ENCODE results near the gene POLR1F. TPM values are rescaled to one million over a fixed set of nuclear protein-coding genes. Genes with fewer than 3 reads are reported as not detected.
"Not testable (repeated sequence)": the region's sequence is repeated elsewhere in the genome, so short reads cannot be mapped to it uniquely, and the experiment has no call there.

Gene POLR1F
- total and polyA plus RNA-seq, 2 experiments from 2014 or later = 14.4 to 17.2 TPM

DNA sequence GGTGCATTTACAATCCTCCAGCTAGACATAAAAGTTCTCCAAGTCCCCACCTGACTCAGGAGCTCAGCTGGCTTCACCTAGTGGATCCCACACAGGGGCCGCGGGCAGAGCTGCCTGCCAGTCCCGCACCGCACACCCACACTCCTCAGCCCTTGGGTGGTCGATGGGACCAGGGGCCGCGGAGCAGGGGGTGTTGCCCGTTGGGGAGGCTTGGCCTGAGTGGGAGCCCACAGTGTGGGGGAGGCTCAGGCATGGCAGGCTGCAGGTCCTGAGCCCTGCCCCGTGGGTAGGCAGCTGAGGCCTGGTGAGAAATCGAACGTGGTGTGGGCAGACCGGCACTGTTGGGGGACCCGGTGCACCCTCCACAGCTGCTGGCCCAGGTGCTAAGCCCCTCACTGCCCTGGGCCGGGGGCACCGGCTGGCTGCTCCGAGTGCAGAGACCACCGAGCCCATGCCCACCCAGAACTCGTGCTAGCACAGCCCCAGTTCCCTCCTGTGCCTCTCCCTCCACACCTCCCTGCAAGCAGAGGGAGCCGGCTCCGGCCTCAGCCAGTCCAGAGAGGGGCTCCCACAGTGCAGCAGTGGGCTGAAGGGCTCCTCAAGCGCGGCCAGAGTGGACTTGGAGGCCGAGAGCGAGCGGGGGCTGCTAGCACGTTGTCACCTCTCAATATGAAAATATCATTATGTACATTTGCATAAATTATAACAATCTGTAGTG is 16.6 kb downstream of the POLR1F start:
- Histone ChIP-seq H3K4me1 (ENCODE audit: insufficient read depth) (no peaks in the 10 kb centered on the region), H3K9me3 (ENCODE audit: low read depth) (no peaks in the 10 kb centered on the region), H3K36me3 (replicated peaks; ENCODE audit: insufficient read depth, low read depth) (no peaks in the 10 kb centered on the region), H3K27me3 (no peaks in the 10 kb centered on the region), H3K79me2 (no peaks in the 10 kb centered on the region), H4K20me1 (ENCODE audit: insufficient read depth, poor library complexity, severe bottlenecking) (no peaks in the 10 kb centered on the region), H3K9me2 (replicated peaks; ENCODE audit: insufficient read depth) (no peaks in the 10 kb centered on the region), H2AFZ (no peak overlapping the region), H3K27ac (no peak overlapping the region), H3K4me2 (no peak overlapping the region), H3K4me3 (no peak overlapping the region)
- no peak for DNase-seq (ENCODE audit: low spot score)
- WGBS (ENCODE audit: low lambda C conversion rate, missing lambda C conversion rate) = 95% methylated on average over 24 of the region's 26 CpGs
- no peak for TF ChIP-seq EZH2 (IDR thresholded peaks at IDR 0.05; ENCODE audit: borderline replicate concordance)
- TF ChIP-seq, protein P1, sequence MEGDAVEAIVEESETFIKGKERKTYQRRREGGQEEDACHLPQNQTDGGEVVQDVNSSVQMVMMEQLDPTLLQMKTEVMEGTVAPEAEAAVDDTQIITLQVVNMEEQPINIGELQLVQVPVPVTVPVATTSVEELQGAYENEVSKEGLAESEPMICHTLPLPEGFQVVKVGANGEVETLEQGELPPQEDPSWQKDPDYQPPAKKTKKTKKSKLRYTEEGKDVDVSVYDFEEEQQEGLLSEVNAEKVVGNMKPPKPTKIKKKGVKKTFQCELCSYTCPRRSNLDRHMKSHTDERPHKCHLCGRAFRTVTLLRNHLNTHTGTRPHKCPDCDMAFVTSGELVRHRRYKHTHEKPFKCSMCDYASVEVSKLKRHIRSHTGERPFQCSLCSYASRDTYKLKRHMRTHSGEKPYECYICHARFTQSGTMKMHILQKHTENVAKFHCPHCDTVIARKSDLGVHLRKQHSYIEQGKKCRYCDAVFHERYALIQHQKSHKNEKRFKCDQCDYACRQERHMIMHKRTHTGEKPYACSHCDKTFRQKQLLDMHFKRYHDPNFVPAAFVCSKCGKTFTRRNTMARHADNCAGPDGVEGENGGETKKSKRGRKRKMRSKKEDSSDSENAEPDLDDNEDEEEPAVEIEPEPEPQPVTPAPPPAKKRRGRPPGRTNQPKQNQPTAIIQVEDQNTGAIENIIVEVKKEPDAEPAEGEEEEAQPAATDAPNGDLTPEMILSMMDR (IDR thresholded peaks at IDR 0.05; ENCODE audit: poor library complexity) = no peak
- no peak for TF ChIP-seq EZH2phosphoT487 (IDR thresholded peaks at IDR 0.05; ENCODE audit: low read depth, severe bottlenecking, unreplicated experiment)

DNA sequence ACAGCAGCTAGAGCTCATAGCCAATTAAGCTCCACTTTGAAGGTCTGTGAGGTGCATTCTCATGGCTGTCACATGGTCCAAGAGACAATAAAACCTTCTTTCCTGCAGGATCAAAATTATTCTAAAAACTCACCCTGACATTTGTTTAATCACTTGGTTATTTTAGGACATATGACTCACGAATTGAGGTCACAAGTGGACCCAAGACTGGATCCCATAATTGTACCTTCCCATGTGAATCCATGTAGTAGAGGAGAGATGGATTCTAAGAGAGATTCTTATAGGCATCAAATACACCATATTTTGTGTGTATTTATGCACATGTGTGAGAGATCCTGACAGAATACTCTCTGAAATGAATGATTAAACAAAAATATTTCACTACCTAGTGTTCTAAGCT is 18.1 kb downstream of the POLR1F start:
- no peaks in the 10 kb centered on the region for H3K79me2 ChIP-seq
- H3K9me2 ChIP-seq (replicated peaks; ENCODE audit: insufficient read depth) = no peaks in the 10 kb centered on the region
- no peak overlapping the region for H2AFZ ChIP-seq
- no peak for DNase-seq (ENCODE audit: low spot score)
- TF ChIP-seq EZH2phosphoT487 (IDR thresholded peaks at IDR 0.05; ENCODE audit: low read depth, severe bottlenecking, unreplicated experiment) (no peak), EZH2 (IDR thresholded peaks at IDR 0.05; ENCODE audit: borderline replicate concordance) (no peak)
- TF ChIP-seq, protein P1 (IDR thresholded peaks at IDR 0.05; ENCODE audit: poor library complexity) = no peak
- H4K20me1 ChIP-seq (ENCODE audit: insufficient read depth, poor library complexity, severe bottlenecking) = no peaks in the 10 kb centered on the region
- no peaks in the 10 kb centered on the region for H3K27me3 ChIP-seq
- no peak overlapping the region for H3K4me2 ChIP-seq
- no peak overlapping the region for H3K27ac ChIP-seq
- H3K4me3 ChIP-seq = no peak overlapping the region
- 0% methylated on average over 1 of the region's 1 CpG for WGBS (ENCODE audit: low lambda C conversion rate, missing lambda C conversion rate)
- H3K36me3 ChIP-seq (replicated peaks; ENCODE audit: insufficient read depth, low read depth) = no peaks in the 10 kb centered on the region
- no peaks in the 10 kb centered on the region for H3K9me3 ChIP-seq (ENCODE audit: low read depth)
- no peaks in the 10 kb centered on the region for H3K4me1 ChIP-seq (ENCODE audit: insufficient read depth)

DNA sequence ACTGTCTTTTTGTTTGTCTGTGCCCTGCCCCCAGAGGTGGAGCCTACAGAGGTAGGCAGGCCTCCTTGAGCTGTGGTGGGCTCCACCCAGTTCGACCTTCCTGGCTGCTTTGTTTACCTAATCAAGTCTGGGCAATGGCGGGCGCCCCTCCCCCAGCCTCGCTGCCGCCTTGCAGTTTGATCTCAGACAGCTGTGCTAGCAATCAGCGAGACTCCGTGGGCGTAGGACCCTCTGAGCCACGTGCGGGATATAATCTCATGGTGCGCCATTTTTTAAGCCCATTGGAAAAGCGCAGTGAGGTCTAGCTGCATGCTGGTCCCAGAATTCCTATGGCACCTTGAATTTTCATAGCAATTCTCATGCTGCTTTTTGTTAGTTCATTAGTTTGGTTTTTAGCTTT is 19.7 kb downstream of the POLR1F start:
- H4K20me1 ChIP-seq (ENCODE audit: insufficient read depth, poor library complexity, severe bottlenecking); H2AFZ ChIP-seq; H3K27ac ChIP-seq; H3K27me3 ChIP-seq; H3K4me3 ChIP-seq; H3K9me2 ChIP-seq (replicated peaks; ENCODE audit: insufficient read depth); H3K36me3 ChIP-seq (replicated peaks; ENCODE audit: insufficient read depth, low read depth); H3K9me3 ChIP-seq (ENCODE audit: low read depth); H3K4me1 ChIP-seq (ENCODE audit: insufficient read depth); DNase-seq (ENCODE audit: low spot score); H3K79me2 ChIP-seq: not testable (repeated sequence)
- H3K4me2 ChIP-seq = peak overlapping the region; percentile 33
- 44% methylated on average over 12 of the region's 12 CpGs for WGBS (ENCODE audit: low lambda C conversion rate, missing lambda C conversion rate)

DNA sequence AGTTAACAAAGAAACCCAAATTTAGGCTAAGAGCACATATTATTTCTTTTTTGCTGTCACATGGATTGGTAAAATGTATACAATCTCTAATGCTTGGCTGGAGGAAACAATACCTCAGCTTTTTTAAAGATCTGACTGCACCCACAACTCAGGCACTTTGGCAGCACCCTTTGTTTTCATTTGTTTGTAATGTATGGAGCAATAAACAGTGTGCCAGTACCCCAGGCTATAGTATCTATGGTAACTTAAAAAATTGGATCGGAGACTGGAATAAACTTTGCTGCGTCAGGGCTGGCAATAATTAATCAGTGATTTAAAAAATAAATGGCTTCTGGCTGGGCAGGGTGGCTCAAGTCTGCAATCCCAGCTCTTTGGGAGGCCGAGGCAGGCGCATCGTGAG is 27.2 kb downstream of the POLR1F start:
- Histone ChIP-seq H3K9me3 (ENCODE audit: low read depth) (no peaks in the 10 kb centered on the region), H2AFZ (no peak overlapping the region), H3K27ac (no peak overlapping the region), H3K79me2 (no peaks in the 10 kb centered on the region), H3K4me3 (no peak overlapping the region), H4K20me1 (ENCODE audit: insufficient read depth, poor library complexity, severe bottlenecking) (no peaks in the 10 kb centered on the region), H3K27me3 (no peaks in the 10 kb centered on the region), H3K4me1 (ENCODE audit: insufficient read depth) (no peaks in the 10 kb centered on the region), H3K4me2 (no peak overlapping the region), H3K9me2 (replicated peaks; ENCODE audit: insufficient read depth) (no peaks in the 10 kb centered on the region), H3K36me3 (replicated peaks; ENCODE audit: insufficient read depth, low read depth) (no peaks in the 10 kb centered on the region)
- DNase-seq (ENCODE audit: low spot score) = peak; percentile 10
- WGBS (ENCODE audit: low lambda C conversion rate, missing lambda C conversion rate) = 74% methylated on average over 5 of the region's 5 CpGs
- TF ChIP-seq, protein P1 (IDR thresholded peaks at IDR 0.05; ENCODE audit: poor library complexity) = no peak
- TF ChIP-seq EZH2 (IDR thresholded peaks at IDR 0.05; ENCODE audit: borderline replicate concordance) (no peak), EZH2phosphoT487 (IDR thresholded peaks at IDR 0.05; ENCODE audit: low read depth, severe bottlenecking, unreplicated experiment) (no peak)
